ENCODE data around the gene AGBL4. TPM values are rescaled to one million over a fixed set of nuclear protein-coding genes. Genes with fewer than 3 reads are reported as not detected.

AGBL4 gene
- total RNA-seq, 4 donors from 2014 or later, result 0.19 to 1.0 (median 1.0) TPM; not detected in 1

GRCh38 chr1:48765335-48765734, 1258.4 kb downstream of the AGBL4 start:
- TF ChIP-seq POLR2A (IDR thresholded peaks at IDR 0.05) (no peak), POLR2AphosphoS5 (IDR thresholded peaks at IDR 0.05) (no peak), EP300 (IDR thresholded peaks at IDR 0.05) (no peak)
- TF ChIP-seq, protein P1, sequence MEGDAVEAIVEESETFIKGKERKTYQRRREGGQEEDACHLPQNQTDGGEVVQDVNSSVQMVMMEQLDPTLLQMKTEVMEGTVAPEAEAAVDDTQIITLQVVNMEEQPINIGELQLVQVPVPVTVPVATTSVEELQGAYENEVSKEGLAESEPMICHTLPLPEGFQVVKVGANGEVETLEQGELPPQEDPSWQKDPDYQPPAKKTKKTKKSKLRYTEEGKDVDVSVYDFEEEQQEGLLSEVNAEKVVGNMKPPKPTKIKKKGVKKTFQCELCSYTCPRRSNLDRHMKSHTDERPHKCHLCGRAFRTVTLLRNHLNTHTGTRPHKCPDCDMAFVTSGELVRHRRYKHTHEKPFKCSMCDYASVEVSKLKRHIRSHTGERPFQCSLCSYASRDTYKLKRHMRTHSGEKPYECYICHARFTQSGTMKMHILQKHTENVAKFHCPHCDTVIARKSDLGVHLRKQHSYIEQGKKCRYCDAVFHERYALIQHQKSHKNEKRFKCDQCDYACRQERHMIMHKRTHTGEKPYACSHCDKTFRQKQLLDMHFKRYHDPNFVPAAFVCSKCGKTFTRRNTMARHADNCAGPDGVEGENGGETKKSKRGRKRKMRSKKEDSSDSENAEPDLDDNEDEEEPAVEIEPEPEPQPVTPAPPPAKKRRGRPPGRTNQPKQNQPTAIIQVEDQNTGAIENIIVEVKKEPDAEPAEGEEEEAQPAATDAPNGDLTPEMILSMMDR (IDR thresholded peaks at IDR 0.05), result no peak
- no peaks in the 10 kb centered on the region for H3K36me3 ChIP-seq
- no peak for DNase-seq (ENCODE audit: low spot score in 2 of 2)
- H3K4me1 ChIP-seq, result peaks cover 5% of the 10 kb centered on the region
- no peak overlapping the region for H3K27ac ChIP-seq
- no peaks in the 10 kb centered on the region for H3K9me3 ChIP-seq
- H3K4me3 ChIP-seq, result no peak overlapping the region
- H3K27me3 ChIP-seq, result no peaks in the 10 kb centered on the region
- 92% methylated on average over 1 of the region's 1 CpG for WGBS

DNA sequence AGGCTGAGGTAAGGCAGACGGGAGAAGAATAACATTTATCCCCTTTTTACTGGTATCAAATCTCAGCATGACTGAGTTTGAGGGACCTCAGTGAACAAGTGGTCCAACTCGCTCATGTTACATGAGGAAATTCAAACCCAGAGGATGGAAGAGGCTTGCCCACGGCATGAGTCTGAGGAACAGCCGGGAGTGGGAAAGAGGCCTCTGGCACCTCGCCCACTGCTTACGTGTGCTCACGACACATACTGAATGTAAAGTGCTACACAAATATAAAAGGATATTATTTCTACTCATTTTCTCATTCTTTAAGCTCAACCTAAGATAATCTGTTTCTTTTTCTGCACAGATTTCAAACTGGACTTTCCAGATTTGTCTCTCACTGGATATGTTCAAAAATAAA, 1261.8 kb downstream of the AGBL4 start:
- H3K4me1 ChIP-seq, result peaks cover 5% of the 10 kb centered on the region
- no peak overlapping the region for H3K27ac ChIP-seq
- H3K36me3 ChIP-seq, result peaks cover 13% of the 10 kb centered on the region
- no peaks in the 10 kb centered on the region for H3K27me3 ChIP-seq
- no peak overlapping the region for H3K4me3 ChIP-seq
- TF ChIP-seq POLR2AphosphoS5 (IDR thresholded peaks at IDR 0.05), result no peak
- TF ChIP-seq, protein P1 (IDR thresholded peaks at IDR 0.05), result no peak
- TF ChIP-seq POLR2A (IDR thresholded peaks at IDR 0.05), result no peak
- TF ChIP-seq EP300 (IDR thresholded peaks at IDR 0.05), result no peak
- 81% methylated on average over 7 of the region's 7 CpGs for WGBS
- no peaks in the 10 kb centered on the region for H3K9me3 ChIP-seq
- no peak for DNase-seq (ENCODE audit: low spot score in 2 of 2)

DNA sequence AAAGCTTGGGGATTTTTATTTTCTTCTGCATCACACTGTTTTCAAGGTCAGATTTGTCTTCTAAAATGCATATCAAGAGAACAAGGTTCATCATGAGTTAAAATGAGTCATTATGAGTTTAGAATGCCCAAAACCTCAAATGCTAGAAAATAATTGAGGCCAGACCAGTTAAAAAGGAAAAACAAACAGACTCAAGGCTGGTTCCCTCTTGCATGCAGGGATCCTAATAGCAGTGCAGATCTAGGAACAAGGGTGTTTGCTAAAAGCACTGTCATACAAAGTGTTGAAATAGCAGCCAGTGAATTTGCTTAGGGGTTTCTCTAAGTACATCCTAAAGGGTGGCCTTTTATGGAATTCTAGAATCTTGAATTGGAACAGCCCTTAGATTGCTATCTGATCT, 1262.3 kb downstream of the AGBL4 start:
- H3K4me1 ChIP-seq, result peaks cover 5% of the 10 kb centered on the region
- no peak overlapping the region for H3K4me3 ChIP-seq
- H3K9me3 ChIP-seq, result no peaks in the 10 kb centered on the region
- H3K27ac ChIP-seq, result no peak overlapping the region
- TF ChIP-seq EP300 (IDR thresholded peaks at IDR 0.05) (no peak), POLR2A (IDR thresholded peaks at IDR 0.05) (no peak), POLR2AphosphoS5 (IDR thresholded peaks at IDR 0.05) (no peak)
- TF ChIP-seq, protein P1 (IDR thresholded peaks at IDR 0.05), result no peak
- H3K36me3 ChIP-seq, result peaks cover 13% of the 10 kb centered on the region
- no peak for DNase-seq (ENCODE audit: low spot score in 2 of 2)
- H3K27me3 ChIP-seq, result no peaks in the 10 kb centered on the region

GRCh38 chr1:48760857-48761256, 1262.9 kb downstream of the AGBL4 start:
- TF ChIP-seq EP300 (IDR thresholded peaks at IDR 0.05) (no peak), POLR2A (IDR thresholded peaks at IDR 0.05) (no peak), POLR2AphosphoS5 (IDR thresholded peaks at IDR 0.05) (no peak)
- TF ChIP-seq, protein P1 (IDR thresholded peaks at IDR 0.05), result no peak
- Histone ChIP-seq H3K27me3 (no peaks in the 10 kb centered on the region), H3K4me3 (no peak overlapping the region), H3K9me3 (no peaks in the 10 kb centered on the region), H3K4me1 (peaks cover 5% of the 10 kb centered on the region), H3K27ac (no peak overlapping the region), H3K36me3 (peaks cover 13% of the 10 kb centered on the region)
- 75% methylated on average over 6 of the region's 7 CpGs for WGBS
- no peak for DNase-seq (ENCODE audit: low spot score in 2 of 2)

- no peak for DNase-seq (ENCODE audit: low spot score in 2 of 2)
- no peak overlapping the region for H3K27ac ChIP-seq
- H3K9me3 ChIP-seq, result no peaks in the 10 kb centered on the region
- H3K4me1 ChIP-seq, result peaks cover 5% of the 10 kb centered on the region
- TF ChIP-seq POLR2A (IDR thresholded peaks at IDR 0.05), result no peak
- TF ChIP-seq, protein P1 (IDR thresholded peaks at IDR 0.05), result no peak
- TF ChIP-seq EP300 (IDR thresholded peaks at IDR 0.05), result no peak
- no peak for TF ChIP-seq POLR2AphosphoS5 (IDR thresholded peaks at IDR 0.05)
- H3K4me3 ChIP-seq, result no peak overlapping the region
- 96% methylated on average over 17 of the region's 18 CpGs for WGBS
- H3K36me3 ChIP-seq, result peaks cover 13% of the 10 kb centered on the region
- no peaks in the 10 kb centered on the region for H3K27me3 ChIP-seq
Observed at GRCh38 chr1:48758976-48759375, 1264.8 kb downstream of the AGBL4 start.
